GM23338 (cell line): ENCODE results near the gene SYT14. TPM values are rescaled to one million over a fixed set of nuclear protein-coding genes. Genes with fewer than 3 reads are reported as not detected.

Experiments used
- CREB1 ChIP-seq: fragments of 250-450 bp; sonication (Bioruptor Pico); IDR thresholded peaks from 2 replicates; pipeline ENCODE4 v1.5.0; 2020; ENCODE audit warnings: low read depth, mild to moderate bottlenecking, moderate library complexity
- CTCF ChIP-seq, 2 experiments: fragments of 200-600 bp in 1 of 2; sonication (generic) in 1 of 2; conservative IDR thresholded peaks; 2 replicates each; pipeline versions ENCODE4 v1.5.1 to v1.6.1; 2016 to 2017; ENCODE audit warnings: antibody characterized with exemption in 2 of 2, low read depth in 2 of 2, mild to moderate bottlenecking in 2 of 2, moderate library complexity in 1 of 2
- EZH2 ChIP-seq: fragments of 200-600 bp; sonication (generic); IDR thresholded peaks from one replicate; pipeline ENCODE4 v1.8.0; 2017; ENCODE audit warnings: antibody characterized with exemption, mild to moderate bottlenecking, low read depth; ENCODE audit not compliant: unreplicated experiment
- EZH2phosphoT487 ChIP-seq: fragments of 200-600 bp; sonication (generic); IDR thresholded peaks from one replicate; pipeline ENCODE4 v1.8.1; 2018; ENCODE audit warnings: antibody characterized with exemption; ENCODE audit not compliant: unreplicated experiment
- JUNB ChIP-seq: IDR thresholded peaks from one replicate; pipeline ENCODE4 v1.6.1; 2016; ENCODE audit warnings: antibody characterized with exemption; ENCODE audit not compliant: unreplicated experiment
- NANOG ChIP-seq: IDR thresholded peaks from 2 replicates; pipeline ENCODE4 v1.6.1; 2016; ENCODE audit warnings: antibody characterized with exemption, borderline replicate concordance
- POLR2AphosphoS5 ChIP-seq: IDR thresholded peaks from 2 replicates; pipeline ENCODE4 v1.6.1; 2016; ENCODE audit warnings: antibody characterized with exemption, low read depth
- REST ChIP-seq: IDR thresholded peaks from one replicate; pipeline ENCODE4 v1.6.1; 2018; ENCODE audit warnings: antibody characterized with exemption; ENCODE audit not compliant: unreplicated experiment
- STAT1 ChIP-seq: IDR thresholded peaks from one replicate; pipeline ENCODE4 v1.6.1; 2016; ENCODE audit warnings: antibody characterized with exemption; ENCODE audit not compliant: unreplicated experiment
- ZNF114 ChIP-seq: fragments of 250-450 bp; sonication (Bioruptor Pico); IDR thresholded peaks from 2 replicates; pipeline ENCODE4 v1.5.0; 2020; ENCODE audit warnings: mild to moderate bottlenecking, moderate library complexity
- ZNF331 ChIP-seq: fragments of 250-450 bp; sonication (Bioruptor Pico); IDR thresholded peaks from 2 replicates; pipeline ENCODE4 v1.5.0; 2020; ENCODE audit warnings: low read depth, mild to moderate bottlenecking, moderate library complexity
- ZNF462 ChIP-seq: fragments of 250-450 bp; sonication (Bioruptor Pico); IDR thresholded peaks from 2 replicates; pipeline ENCODE4 v1.5.0; 2020; ENCODE audit warnings: mild to moderate bottlenecking, moderate library complexity
- polyA plus RNA-seq: library from polyadenylated mRNA; unstranded; fragments of >200 nt; fragmentation: Nextera tagmentation; extraction: Ambion mirVana; gene quantifications from 2 replicates; pipeline ENCODE4 v1.2.1, GENCODE V29; 2016
- total RNA-seq: library from RNA; depleted of rRNA; stranded (reverse); fragments of >200 nt; shearing (Covaris generic); gene quantifications from 2 replicates; pipeline ENCODE4 v1.2.3, GENCODE V29; 2014

Gene SYT14
- total and polyA plus RNA-seq, 2 experiments from 2014 or later: 5.2 to 22.4 TPM

- TF ChIP-seq ZNF462 (no peak), CREB1 (CRISPR knock-in tag) (no peak), ZNF331 (CRISPR knock-in tag) (no peak), REST (no peak), STAT1 (no peak), NANOG (no peak), EZH2phosphoT487 (no peak), EZH2 (no peak), POLR2AphosphoS5 (no peak), CTCF (conservative IDR thresholded peaks at IDR 0.05; ENCODE audit: low read depth in 2 of 2) (no peak), ZNF114 (no peak), JUNB (no peak)
Measured at GRCh38 chr1:210125143-210125542, 187.1 kb downstream of the SYT14 start (continued).
